MCF 10A (cell line): ENCODE measurements around the gene PRELP. TPM values are rescaled to one million over a fixed set of nuclear protein-coding genes. Genes with fewer than 3 reads are reported as not detected.
A peak's percentile ranks its signal among the peaks of the same experiment; 100 is the strongest.

Experiments
- BruUV-seq: library from RNA; stranded (reverse); fragments of 400-500 nt; replicated peaks from 2 replicates; lab custom pipeline; 2021; lab: Mats Ljungman, UMichigan
- CTCF ChIA-PET: fragments of 300-600 bp; sonication (Branson Sonifier 250); formaldehyde crosslinking; extraction: SDS; loops from one replicate; lab custom pipeline; 2021; ENCODE audit warnings: antibody characterized with exemption, inconsistent platforms; lab: Yijun Ruan, JAX
- POLR2A ChIA-PET: fragments of 300-600, 350-650 bp; sonication (Branson Sonifier 250); formaldehyde crosslinking; extraction: SDS; loops from one replicate; lab custom pipeline; 2020; ENCODE audit warnings: antibody characterized with exemption, inconsistent platforms; lab: Yijun Ruan, JAX
- DNase-seq: peaks from one replicate; pipeline ENCODE4 v3.0.0-alpha.2; 2018; ENCODE audit not compliant: unreplicated experiment
- H3K27ac Mint-ChIP-seq: one replicate; pipeline ENCODE4 v1.8.0; 2022; ENCODE audit warnings: mild to moderate bottlenecking, low read depth, mixed read lengths; ENCODE audit not compliant: unreplicated experiment
- H3K27me3 Mint-ChIP-seq: one replicate; pipeline ENCODE4 v1.8.0; 2022; ENCODE audit warnings: mixed read lengths; ENCODE audit not compliant: insufficient read depth, unreplicated experiment
- H3K36me3 Mint-ChIP-seq: one replicate; pipeline ENCODE4 v1.8.0; 2022; ENCODE audit warnings: mild to moderate bottlenecking, moderate library complexity, mixed read lengths; ENCODE audit not compliant: insufficient read depth, unreplicated experiment
- H3K4me1 Mint-ChIP-seq: one replicate; pipeline ENCODE4 v1.8.0; 2022; ENCODE audit warnings: mixed read lengths; ENCODE audit not compliant: insufficient read depth, unreplicated experiment
- H3K4me3 Mint-ChIP-seq: one replicate; pipeline ENCODE4 v1.8.0; 2022; ENCODE audit warnings: mild to moderate bottlenecking, moderate library complexity, mixed read lengths; ENCODE audit not compliant: unreplicated experiment
- H3K9me3 Mint-ChIP-seq: one replicate; pipeline ENCODE4 v1.8.0; 2022; ENCODE audit warnings: mixed read lengths; ENCODE audit not compliant: unreplicated experiment
- CTCF ChIP-seq: fragments of 200-600 bp; IDR thresholded peaks from one replicate; pipeline ENCODE4 v1.8.0; 2022; ENCODE audit warnings: antibody characterized with exemption, mild to moderate bottlenecking; ENCODE audit not compliant: unreplicated experiment
- intact Hi-C: fragments of 100-400 bp; cut with micrococcal nuclease; formaldehyde crosslinking; loops from 2 replicates; pipeline ENCODE4 v1.14.1; 2022
- total RNA-seq: library from RNA; stranded (reverse); gene quantifications from 2 replicates; pipeline ENCODE4 v1.2.3, GENCODE V29; 2022

Gene PRELP
- total RNA-seq, 1 experiment from 2014 or later = not detected

GRCh38 chr1:203536980-203537455 lies 61.4 kb downstream of the PRELP start:
- TF ChIP-seq CTCF = no peak
- peak overlapping the region; percentile 10 for H3K27ac Mint-ChIP-seq
- CTCF ChIA-PET = interaction anchor here (0.6 to 1.0 kb wide), 2 partner anchors 9 to 165 kb away, joined by 3 to 6 read pairs; no protein-coding TSS in a partner anchor
- BruUV-seq = no TSS peak
- no peaks in the 10 kb centered on the region for H3K9me3 Mint-ChIP-seq
- peak; percentile 97 for DNase-seq
- no peaks in the 10 kb centered on the region for H3K27me3 Mint-ChIP-seq
- H3K4me1 Mint-ChIP-seq = peaks cover 36% of the 10 kb centered on the region
- H3K4me3 Mint-ChIP-seq = peak overlapping the region; percentile 0
- POLR2A ChIA-PET = interaction anchor here (0.6 to 3.7 kb wide), 13 partner anchors 10 to 435 kb away, joined by 3 to 29 read pairs (median 5); partner anchors contain the start of gene ATP2B4
- no peaks in the 10 kb centered on the region for H3K36me3 Mint-ChIP-seq
- intact Hi-C loops = no loop called here

DNA sequence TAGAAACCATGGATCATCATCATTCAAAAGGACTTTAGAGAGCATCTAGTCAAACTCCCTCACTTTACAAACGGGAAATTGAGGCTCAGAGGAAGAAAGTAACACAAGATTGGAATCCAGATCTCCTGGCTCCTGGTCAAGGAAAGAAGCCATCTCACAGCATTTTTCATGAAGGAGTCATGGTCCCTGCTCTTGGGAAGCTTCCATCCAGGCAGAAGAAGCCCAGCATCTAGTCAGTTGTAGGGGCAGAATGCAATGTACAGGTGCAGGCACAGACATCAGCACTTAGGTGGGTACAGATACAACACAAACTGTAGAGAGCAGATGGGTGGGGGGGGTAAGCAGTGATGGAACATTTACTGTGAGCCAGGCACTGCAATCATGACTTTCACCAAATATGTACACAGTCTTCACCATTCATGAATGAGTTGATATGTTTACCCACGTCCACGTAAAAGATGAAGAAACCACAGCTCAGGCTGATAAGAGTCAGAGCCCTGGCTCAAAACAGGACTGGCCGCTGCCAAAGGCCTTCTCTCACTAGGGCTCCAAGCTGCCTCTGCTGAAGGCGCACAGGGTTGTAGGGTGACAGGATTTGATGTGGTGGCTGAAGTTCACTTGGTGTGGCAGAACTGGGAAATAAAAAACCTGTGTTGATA lies 62.3 kb downstream of the PRELP start:
- intact Hi-C loops = no loop called here
- no peak for DNase-seq
- TF ChIP-seq CTCF = no peak
- ChIA-PET CTCF (interaction anchor here (0.7 to 1.0 kb wide), 2 partner anchors 164 to 542 kb away, joined by 4 to 6 read pairs; no protein-coding TSS in a partner anchor), POLR2A (interaction anchor here (0.9 to 3.7 kb wide), 14 partner anchors 8 to 155 kb away, joined by 3 to 29 read pairs (median 5); partner anchors contain the start of gene ATP2B4)
- peaks cover 36% of the 10 kb centered on the region for H3K4me1 Mint-ChIP-seq
- no peak overlapping the region for H3K27ac Mint-ChIP-seq
- H3K36me3 Mint-ChIP-seq = no peaks in the 10 kb centered on the region
- H3K27me3 Mint-ChIP-seq = no peaks in the 10 kb centered on the region
- H3K4me3 Mint-ChIP-seq = no peak overlapping the region
- H3K9me3 Mint-ChIP-seq = no peaks in the 10 kb centered on the region
- BruUV-seq = no TSS peak

- no peak for DNase-seq
- POLR2A ChIA-PET = interaction anchor here (0.9 to 3.7 kb wide), 5 partner anchors 7 to 154 kb away, joined by 3 to 29 read pairs (median 4); no protein-coding TSS in a partner anchor
- no peaks in the 10 kb centered on the region for H3K27me3 Mint-ChIP-seq
- CTCF ChIA-PET = interaction anchor here (0.6 to 1.1 kb wide), 5 partner anchors 10 to 541 kb away, joined by 3 to 5 read pairs (median 3); no protein-coding TSS in a partner anchor
- intact Hi-C loops = no loop called here
- H3K4me1 Mint-ChIP-seq = peaks cover 36% of the 10 kb centered on the region
- no TSS peak for BruUV-seq
- no peak overlapping the region for H3K4me3 Mint-ChIP-seq
- no peak overlapping the region for H3K27ac Mint-ChIP-seq
- H3K9me3 Mint-ChIP-seq = no peaks in the 10 kb centered on the region
- no peaks in the 10 kb centered on the region for H3K36me3 Mint-ChIP-seq
- no peak for TF ChIP-seq CTCF
Observed at GRCh38 chr1:203538726-203539125, 63.1 kb downstream of the PRELP start.

DNA sequence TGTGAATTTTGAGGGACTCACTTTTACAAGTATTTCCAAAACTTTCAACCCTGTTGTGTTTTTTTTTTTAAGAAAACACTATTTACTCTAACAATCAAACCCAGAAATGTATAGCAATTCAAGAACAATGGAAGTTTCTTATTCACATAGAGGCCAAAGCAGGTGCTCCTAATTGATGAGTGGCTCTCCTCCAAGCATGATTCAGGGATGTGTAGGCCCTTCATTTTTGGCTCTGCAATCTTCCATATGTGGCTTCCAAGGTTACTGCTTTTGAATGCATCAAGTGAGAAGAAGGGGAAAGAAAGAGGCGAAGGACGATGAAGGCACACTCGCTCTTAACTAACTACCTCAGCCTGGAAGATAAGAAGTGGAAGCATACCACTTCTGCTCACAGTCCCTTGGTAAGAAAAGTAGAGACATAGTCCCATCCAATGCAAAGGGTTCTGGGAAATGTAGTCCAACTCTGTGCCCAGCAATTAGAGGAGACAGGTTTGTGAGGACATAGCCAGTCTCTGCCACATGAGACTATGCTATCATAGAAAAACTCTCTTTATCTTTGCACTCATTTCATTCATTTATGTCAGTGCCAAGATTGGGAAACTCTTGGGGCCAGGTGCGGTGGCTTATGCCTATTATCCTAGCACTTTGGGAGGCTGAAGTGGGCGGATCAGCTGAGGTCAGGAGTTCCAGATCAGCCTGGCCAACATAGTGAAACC lies 64.4 kb downstream of the PRELP start:
- no TSS peak for BruUV-seq
- intact Hi-C loops = no loop called here
- CTCF ChIA-PET = no interaction called here
- H3K9me3 Mint-ChIP-seq = no peaks in the 10 kb centered on the region
- H3K36me3 Mint-ChIP-seq = no peaks in the 10 kb centered on the region
- H3K27me3 Mint-ChIP-seq = no peaks in the 10 kb centered on the region
- H3K4me3 Mint-ChIP-seq = no peak overlapping the region
- POLR2A ChIA-PET = no interaction called here
- DNase-seq = no peak
- TF ChIP-seq CTCF = no peak
- no peak overlapping the region for H3K27ac Mint-ChIP-seq
- H3K4me1 Mint-ChIP-seq = peaks cover 24% of the 10 kb centered on the region
